ENCODE results near the gene LTB. TPM values are rescaled to one million over a fixed set of nuclear protein-coding genes. Genes with fewer than 3 reads are reported as not detected.
"Not testable (repeated sequence)": the region's sequence is repeated elsewhere in the genome, so short reads cannot be mapped to it uniquely, and the experiment has no call there.

Gene LTB
- total and polyA plus RNA-seq, 9 of the 15 experiments (the other 6 are each of a cell fraction or from before 2014, with no cell fraction given), result 0.07 to 0.51 TPM; not detected in 7

DNA sequence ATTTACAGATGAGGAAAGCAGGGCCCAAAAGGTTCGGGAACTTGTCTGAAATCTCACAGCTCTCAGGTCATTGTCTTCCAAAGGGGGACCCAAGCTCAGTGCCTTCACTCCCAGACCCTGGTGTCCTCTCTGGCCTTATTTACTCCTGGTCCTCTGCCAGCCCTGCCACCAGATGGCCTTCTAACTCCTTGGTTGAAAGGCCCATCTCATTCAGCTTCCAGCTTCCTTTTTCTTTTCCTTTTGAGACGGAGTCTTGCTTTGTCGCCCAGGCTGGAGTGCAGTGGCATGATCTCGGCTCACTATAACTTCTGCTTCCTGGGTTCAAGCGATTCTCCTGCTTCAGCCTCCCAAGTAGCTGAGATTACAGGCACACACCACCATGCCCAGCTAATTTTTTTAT, 30.9 kb downstream of the LTB start:
- Histone ChIP-seq H3K36me3 (ENCODE audit: control insufficient read depth, insufficient read depth, low read length) (peaks cover 53% of the 10 kb centered on the region), H3K79me2 (ENCODE audit: control insufficient read depth, insufficient read depth, low read length) (peaks cover 24% of the 10 kb centered on the region)
- H3K9me1 ChIP-seq (ENCODE audit: control insufficient read depth, insufficient read depth, low read length); H3K4me2 ChIP-seq (ENCODE audit: insufficient read depth, low read length); H3K9ac ChIP-seq (ENCODE audit: insufficient read depth in 1 of 2, low read depth in 2 of 2, low read length in 2 of 2); in situ Hi-C loops (cut with MboI); H2AFZ ChIP-seq (ENCODE audit: low read depth, low read length); H3K27ac ChIP-seq (ENCODE audit: extremely low read depth, low read depth, low read length); H3K27me3 ChIP-seq (ENCODE audit: control insufficient read depth in 2 of 2, insufficient read depth in 2 of 2, low read length in 2 of 2); H3K4me1 ChIP-seq (replicated peaks in 1 of 2; ENCODE audit: control insufficient read depth in 2 of 2, insufficient read depth in 2 of 2, low read length in 2 of 2); H3K4me3 ChIP-seq; BruUV-seq (replicated peaks); H4K20me1 ChIP-seq (replicated peaks; ENCODE audit: control insufficient read depth, insufficient read depth, low read length); H3K9me3 ChIP-seq (replicated peaks; ENCODE audit: control insufficient read depth, insufficient read depth, low read depth, low read length); TF ChIP-seq REST (CRISPR knock-in tag; IDR thresholded peaks at IDR 0.05; ENCODE audit: low read depth): not testable (repeated sequence)
- FAIRE-seq (peak; percentile 61), DNase-seq (ENCODE audit: extremely low read depth in 1 of 4, low spot score in 3 of 4) (peak in 3 of 4 experiments; percentile 40 to 84 (median 67)), ATAC-seq (peak; percentile 24)
- 35% methylated on average over 5 of the region's 5 CpGs for WGBS (ENCODE audit: insufficient coverage, low coverage, missing lambda C conversion rate)
- intact Hi-C loops (cut with micrococcal nuclease), result loop anchor here (1.0 kb wide), 1 partner anchor 47 kb away; no protein-coding TSS in a partner anchor
- POLR2A ChIA-PET, result interaction anchor here (0.7 to 5.7 kb wide), 8 partner anchors 8 to 266 kb away, joined by 3 to 38 read pairs (median 6); partner anchors contain the start of genes BAG6, DDX39B and LTB
- CTCF ChIA-PET (ENCODE audit: low intra/inter-chr PET ratio), result interaction anchor here (0.6 to 2.8 kb wide), 4 partner anchors 23 to 219 kb away, joined by 3 to 57 read pairs (median 4); no protein-coding TSS in a partner anchor
- TF ChIP-seq, protein P1, sequence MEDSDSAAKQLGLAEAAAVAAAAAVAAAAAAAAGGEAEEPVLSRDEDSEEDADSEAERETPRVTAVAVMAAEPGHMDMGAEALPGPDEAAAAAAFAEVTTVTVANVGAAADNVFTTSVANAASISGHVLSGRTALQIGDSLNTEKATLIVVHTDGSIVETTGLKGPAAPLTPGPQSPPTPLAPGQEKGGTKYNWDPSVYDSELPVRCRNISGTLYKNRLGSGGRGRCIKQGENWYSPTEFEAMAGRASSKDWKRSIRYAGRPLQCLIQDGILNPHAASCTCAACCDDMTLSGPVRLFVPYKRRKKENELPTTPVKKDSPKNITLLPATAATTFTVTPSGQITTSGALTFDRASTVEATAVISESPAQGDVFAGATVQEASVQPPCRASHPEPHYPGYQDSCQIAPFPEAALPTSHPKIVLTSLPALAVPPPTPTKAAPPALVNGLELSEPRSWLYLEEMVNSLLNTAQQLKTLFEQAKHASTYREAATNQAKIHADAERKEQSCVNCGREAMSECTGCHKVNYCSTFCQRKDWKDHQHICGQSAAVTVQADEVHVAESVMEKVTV (CRISPR knock-in tag; IDR thresholded peaks at IDR 0.05), result peak; percentile 91
- TF ChIP-seq FOXA3 (CRISPR knock-in tag; conservative IDR thresholded peaks at IDR 0.05 in 1 of 2, IDR thresholded peaks at IDR 0.05 in 1 of 2) (peak in 1 of 2 experiments; percentile 61; a peak in 1 of 4 replicates), REST (IDR thresholded peaks at IDR 0.05; ENCODE audit: borderline replicate concordance) (peak; percentile 90), FOXK2 (conservative IDR thresholded peaks at IDR 0.05 in 1 of 2, IDR thresholded peaks at IDR 0.05 in 1 of 2; ENCODE audit: low read depth in 2 of 2) (peak; percentile 76 to 80), RAD21 (CRISPR knock-in tag; conservative IDR thresholded peaks at IDR 0.05 in 1 of 2, IDR thresholded peaks at IDR 0.05 in 1 of 2) (peak; percentile 96 to 97)
- TF ChIP-seq, protein P2, sequence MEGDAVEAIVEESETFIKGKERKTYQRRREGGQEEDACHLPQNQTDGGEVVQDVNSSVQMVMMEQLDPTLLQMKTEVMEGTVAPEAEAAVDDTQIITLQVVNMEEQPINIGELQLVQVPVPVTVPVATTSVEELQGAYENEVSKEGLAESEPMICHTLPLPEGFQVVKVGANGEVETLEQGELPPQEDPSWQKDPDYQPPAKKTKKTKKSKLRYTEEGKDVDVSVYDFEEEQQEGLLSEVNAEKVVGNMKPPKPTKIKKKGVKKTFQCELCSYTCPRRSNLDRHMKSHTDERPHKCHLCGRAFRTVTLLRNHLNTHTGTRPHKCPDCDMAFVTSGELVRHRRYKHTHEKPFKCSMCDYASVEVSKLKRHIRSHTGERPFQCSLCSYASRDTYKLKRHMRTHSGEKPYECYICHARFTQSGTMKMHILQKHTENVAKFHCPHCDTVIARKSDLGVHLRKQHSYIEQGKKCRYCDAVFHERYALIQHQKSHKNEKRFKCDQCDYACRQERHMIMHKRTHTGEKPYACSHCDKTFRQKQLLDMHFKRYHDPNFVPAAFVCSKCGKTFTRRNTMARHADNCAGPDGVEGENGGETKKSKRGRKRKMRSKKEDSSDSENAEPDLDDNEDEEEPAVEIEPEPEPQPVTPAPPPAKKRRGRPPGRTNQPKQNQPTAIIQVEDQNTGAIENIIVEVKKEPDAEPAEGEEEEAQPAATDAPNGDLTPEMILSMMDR (IDR thresholded peaks at IDR 0.05 in 2 of 3, conservative IDR thresholded peaks at IDR 0.05 in 1 of 3; ENCODE audit: insufficient read depth in 2 of 3, low read depth in 1 of 3, low read length in 3 of 3), result peak; percentile 72 to 91 (median 88)

Data from K562 (cell line).